Measurements from ENCODE around the gene VENTX. TPM values are rescaled to one million over a fixed set of nuclear protein-coding genes. Genes with fewer than 3 reads are reported as not detected.
"Not testable (repeated sequence)": the region's sequence is repeated elsewhere in the genome, so short reads cannot be mapped to it uniquely, and the experiment has no call there.

VENTX gene
- total RNA-seq, 1 donor from 2014 or later = 0.05 TPM

DNA sequence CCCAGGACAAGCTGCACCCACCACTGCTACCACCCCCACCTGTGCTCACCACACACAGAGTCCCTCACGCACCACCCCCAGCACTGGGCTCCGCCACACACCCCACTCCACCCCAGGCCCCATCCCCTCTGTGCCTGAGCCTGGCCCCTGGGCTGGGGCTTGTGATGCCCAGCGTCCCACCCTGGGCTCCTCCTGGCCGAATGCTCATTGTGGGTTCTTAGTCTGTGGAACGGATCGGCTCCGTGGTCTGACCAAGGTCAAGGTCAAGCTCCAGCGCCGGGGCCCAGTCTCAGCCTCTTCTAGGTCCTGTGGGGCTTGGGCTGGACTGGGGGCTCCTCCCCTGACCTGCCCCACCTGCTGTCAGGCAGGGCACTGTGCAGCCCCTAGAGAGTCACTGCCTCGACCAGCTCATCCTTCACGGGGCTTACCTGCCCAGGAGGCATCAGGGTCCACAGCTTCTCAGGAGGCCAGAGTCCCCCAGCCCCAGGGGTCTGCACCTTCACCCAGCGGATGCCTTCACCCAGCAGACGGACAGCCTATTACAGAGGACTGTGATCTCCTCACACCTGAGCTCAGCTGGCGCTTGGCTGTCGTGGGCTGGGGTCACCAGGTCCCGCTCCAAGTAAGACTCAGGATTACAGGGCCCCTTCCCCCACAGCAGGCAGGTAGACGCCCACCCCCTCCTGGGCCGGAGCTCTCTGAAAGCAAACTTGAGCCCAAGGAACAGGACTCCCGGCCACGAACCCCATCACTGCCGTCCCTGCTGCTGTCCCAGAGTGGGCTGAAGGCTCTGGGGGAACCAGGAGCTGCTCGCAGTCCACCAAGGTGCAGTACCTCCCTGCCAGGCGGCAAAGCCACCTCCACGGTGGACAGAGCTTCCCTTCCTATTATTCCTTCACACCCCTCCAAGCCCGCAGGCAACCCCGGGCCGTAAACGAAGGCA is 22.9 kb upstream of the VENTX start:
- DNase-seq (ENCODE audit: low read depth) = no peak

DNA sequence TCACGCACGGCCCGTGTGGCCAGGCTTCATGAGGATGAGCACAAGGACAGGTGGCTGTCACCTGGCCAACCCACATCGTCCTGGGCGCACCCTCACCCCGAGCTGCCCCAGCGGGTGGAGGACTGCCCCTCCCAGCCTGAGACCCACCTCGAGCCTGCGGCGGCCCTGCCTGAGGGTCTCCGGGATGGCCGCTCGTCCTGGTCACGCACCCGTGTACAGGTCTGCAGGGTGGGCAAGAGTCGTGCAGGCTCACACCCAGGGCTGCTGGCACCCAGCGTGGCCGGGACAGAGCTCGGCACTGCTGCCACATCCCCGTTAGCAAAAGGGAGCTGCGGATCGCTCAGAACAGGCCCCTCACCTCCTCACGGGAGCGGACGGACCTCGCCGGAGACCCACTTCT is 22.1 kb upstream of the VENTX start:
- DNase-seq (ENCODE audit: low read depth) = no peak

DNA sequence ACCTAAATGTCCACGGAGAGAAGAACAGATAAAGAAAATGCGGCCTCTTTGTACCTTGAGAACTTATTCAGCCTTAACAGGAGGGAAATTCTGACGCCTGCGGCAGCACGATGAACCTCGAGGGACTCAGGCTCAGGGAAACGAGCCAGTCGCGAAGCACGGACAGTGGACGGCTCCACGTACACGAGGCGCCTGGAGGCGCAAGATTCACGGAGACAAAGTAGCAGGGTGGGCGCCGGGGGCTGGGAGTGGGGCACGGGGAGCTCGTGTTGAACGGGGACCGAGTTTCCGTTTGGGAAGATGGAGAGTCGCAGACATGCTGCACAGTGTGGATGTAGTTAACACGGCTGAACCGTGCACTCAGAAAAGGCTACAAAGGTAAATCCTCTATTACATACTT is 20.9 kb upstream of the VENTX start:
- DNase-seq (ENCODE audit: low read depth) = no peak

DNA sequence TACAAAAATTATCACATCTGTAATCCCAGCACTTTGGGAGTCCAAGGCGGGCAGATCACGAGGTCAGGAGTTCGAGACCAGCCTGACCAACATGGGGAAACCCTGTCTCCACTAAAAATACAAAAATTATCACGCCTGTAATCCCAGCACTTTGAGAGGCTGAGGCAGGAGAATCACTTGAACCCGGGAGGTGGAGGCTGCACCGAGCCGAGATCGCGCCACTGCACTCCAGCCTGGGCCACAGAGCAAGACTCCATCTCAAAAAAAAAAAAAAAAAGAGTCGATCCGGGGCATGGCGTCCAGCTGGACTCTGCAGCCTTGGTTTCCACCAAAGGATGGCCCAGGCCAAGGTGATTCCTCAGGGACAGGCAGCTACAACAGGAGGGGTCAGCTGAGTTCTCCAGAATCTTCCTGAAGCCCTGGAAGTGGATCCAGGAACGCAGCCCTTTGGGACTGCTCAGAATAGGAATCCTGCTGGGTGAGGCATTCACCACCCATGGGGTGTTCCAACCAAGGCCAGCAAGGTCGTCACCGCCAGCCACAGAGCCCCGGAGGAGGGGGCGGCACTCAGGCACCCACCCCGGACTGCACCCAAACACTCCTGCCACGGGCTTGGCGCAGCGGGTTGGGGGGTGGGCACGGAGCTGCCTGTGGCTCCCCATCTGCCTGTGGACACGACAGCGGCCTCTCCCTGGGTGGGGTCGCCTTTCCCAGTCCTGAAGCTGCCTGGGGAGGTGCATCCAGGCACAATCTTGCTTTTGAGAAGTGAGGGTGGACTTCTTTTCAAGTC is 19.7 kb upstream of the VENTX start:
- no peak for DNase-seq (ENCODE audit: low read depth)

DNA sequence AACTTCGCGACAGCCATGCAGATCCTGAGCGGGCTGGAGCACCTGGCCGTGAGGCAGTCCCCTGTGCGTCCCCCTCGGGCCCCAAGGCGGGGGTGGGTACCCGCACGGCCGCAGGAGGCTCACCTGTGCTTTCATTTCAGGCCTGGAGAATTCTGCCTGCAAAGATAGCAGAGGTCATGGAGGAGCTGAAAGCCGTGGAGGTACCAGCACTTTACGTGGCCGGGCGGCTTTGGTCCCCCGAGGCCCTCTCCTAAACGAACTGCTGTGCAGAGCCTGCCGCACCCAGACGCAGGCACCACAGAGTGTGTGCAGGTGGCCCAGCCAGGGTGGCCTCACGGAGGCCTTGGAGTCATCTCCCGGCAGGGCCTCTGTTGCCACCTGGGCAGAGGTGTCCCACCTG is 18.8 kb upstream of the VENTX start:
- no peak for DNase-seq (ENCODE audit: low read depth)

DNA sequence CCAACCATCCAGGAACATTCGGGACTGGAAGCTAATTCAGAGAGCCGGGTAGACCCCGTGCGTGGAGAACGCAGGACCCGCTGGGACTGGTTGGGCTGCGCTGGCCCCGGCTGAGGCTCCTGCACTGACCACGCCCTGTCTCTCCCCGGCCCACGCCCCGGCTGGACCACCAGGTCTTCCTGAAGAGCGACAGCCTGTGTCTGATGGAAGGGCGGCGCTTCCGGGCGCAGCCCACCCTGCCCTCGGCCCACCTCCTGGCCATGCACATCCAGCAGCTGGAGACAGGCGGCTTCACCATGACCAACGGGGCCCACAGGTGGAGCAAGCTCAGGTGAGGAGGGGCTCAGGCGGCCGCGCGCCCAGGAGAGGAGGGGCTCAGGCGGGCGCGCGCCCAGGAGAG is 17.9 kb upstream of the VENTX start:
- no peak for DNase-seq (ENCODE audit: low read depth)

DNA sequence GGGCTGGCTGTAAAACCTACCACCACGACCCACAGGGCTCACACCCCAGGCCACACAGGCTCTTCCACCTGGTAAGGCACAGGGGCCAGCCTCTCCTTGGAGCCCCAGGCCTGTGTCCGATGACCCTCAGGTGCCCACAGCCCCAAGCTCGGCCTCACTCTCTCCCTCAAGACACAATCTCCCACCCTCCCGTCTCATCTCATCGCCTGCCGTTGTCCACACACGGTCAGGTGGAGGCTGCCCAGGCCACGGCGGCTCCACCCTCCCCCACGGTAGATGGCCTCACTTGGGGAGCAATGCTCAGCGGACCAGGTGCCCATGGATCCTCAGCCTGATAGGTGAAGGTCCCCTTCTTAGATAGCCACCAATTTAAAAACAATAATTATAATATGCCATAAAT is 16.3 kb upstream of the VENTX start:
- no peak for DNase-seq (ENCODE audit: low read depth)

DNA sequence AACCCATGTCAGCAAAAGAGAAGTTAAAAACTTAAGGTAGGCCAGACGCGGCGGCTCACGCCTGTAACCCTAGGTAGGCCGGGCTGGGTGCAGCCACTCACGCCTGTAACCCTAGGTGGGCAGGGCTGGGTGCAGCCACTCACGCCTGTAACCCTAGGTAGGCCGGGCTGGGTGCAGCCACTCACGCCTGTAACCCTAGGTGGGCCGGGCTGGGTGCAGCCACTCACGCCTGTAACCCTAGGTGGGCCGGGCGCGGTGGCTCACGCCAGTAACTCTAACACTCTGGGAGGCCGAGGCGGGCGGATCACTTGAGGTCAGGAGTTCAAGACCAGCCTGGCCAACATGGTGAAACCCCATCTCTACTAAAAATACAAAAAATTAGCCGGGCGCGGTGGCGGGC is 15.9 kb upstream of the VENTX start:
- not testable (repeated sequence) for DNase-seq (ENCODE audit: low read depth)

DNA sequence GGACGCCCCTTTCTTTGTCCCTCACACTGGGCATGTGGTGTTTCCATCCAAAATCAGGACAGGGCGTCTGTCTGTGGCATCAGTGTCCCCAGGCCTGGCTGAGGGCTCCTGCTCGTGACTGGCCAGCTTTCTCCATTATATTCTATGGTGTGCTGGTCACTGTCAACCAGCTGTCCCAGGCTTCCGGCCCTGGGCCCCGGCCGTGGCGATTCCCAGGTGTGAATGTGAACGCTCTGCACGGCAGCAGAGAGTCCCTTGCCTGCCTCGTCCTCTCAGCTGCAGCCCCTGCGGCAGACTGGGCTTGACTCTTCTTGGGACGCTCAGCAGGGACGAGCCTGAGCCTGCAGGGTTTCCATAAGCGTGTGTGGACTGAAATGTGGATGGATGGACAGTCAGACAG is 13.6 kb upstream of the VENTX start:
- no peak for DNase-seq (ENCODE audit: low read depth)

DNA sequence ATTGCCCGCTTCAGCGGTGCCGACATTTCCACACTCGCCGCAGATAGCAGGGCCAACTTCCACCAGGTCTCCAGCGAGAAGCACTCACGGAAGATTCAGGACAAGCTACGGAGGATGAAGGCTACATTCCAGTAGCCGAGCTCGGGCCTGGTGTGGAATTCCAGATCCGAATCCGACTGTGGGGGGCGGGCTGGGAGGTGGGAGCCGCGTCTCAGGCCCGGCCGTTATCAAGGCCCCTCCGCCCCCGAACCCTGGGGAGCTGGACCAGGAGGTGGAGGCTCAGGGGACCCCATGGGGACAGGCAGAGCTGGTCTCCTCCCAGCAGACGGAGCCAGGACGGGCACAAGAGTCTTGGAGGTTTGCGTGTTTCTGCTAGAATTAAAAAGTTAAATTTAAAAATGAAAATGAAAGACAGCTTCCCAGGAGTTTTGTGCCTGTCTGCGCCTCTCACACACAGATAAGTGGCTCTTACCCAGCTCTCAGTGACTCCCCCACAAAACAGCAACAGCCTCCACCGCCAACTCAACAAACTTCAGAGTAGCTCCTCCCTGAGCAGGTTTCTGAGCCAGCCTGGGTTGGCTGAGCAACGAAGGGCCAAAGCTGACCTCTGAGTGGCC is 12.8 kb upstream of the VENTX start:
- no peak for DNase-seq (ENCODE audit: low read depth)

DNA sequence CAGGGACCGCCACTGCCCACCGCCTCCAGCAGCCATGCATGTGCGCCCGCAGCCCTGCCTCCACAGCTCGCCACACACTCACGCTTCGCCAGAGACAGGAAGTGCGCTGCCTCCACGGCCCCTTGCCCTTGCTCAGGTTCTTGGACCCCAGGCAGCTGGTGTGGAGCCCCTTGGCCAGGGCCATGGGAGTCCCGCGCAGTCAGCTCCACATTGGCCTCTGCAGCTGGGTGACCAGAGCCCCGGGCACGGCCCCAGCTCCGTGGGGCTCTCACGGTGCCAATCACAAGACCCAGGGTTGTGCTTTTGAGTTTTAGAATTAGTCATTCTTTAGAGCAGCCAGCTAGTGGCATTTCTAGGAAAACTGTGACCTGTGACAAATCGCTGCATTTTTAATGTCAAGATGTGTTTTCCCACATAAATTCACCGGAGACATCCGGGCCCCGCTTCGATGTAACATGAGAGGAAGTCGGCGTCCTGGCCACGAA is 11.9 kb upstream of the VENTX start:
- peak; percentile 18 for DNase-seq (ENCODE audit: low read depth)

DNA sequence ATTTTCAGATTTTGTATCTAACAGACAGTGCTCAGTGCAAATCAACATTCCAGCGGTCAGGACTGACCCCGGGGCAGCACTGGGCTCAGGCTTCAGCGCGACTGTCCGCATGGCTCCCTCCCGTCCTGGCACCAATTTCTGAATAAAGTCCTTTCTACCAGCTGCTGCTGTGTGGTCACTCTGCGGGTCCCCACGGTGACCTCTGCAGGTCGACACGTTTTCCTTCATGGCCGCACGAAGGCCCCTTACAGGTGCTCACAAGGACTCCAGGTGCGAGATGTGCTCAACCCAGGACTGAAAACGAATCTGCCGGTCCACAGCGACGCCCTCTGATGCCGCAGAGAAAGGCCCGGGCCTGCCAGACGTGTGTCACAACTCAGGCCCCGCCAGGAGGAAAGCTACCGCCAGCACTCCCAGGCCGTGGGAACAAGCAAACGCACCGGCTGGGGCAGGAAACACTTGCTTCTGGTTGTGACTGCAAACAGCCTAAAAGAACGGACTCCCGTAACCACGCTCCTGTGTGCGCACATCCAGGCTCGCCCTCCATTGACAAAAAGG is 11.3 kb upstream of the VENTX start:
- peak; percentile 52 for DNase-seq (ENCODE audit: low read depth)

DNA sequence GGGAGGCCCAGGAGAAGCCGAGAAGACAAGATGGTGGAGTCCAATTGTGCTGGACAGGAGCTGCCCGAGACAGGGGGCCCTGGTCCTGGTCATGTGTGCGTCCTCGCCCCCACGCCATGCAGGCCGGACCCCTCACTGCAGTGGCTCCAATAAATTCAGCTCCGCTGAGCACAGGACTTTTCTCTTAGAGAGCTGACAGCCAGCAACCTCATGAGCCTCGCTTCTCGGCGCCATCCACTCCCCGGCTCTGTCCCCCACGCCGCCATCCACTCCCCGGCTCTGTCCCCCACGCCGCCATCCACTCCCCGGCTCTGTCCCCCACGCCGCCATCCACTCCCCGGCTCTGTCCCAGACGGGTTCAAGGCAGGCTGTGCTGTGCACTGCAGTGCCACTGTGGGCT is 10.4 kb upstream of the VENTX start:
- no peak for DNase-seq (ENCODE audit: low read depth)

DNA sequence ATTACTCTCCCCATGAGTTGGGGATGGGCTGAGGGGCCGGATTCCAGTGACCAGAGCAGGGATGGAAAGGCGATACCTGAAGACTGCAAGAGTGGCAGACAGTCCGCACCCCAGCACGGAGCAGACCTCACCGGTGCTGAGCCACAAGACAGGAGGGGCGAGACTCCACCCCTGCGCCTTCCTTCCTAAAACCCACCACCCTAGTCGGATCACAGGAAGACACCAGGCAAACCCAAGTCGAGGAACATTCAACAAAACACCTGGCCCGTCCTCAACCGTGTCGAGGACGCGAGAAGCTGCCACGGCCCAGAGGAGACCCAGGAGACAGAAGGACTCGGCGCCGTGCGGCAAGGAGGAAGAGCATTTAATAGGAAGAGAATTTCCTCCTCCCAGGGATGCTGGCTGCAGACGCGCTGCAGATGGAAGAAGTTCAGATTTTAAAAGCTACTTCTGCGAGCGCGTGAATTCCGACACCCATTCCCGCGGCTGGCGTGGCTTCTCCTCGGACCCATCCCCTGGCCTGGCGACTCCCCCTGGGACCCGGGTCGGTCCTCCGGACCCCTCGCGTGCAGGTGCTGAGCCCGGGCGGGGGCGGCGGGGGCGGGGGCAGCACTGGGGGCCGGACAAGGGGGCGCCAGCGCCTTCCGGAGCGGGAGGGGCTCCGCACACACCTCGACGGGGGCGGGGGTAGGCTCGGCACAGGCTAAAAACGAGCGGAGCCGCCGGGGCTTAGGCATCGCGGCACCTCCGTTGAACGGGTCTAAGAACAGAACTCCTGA is 8.2 kb upstream of the VENTX start:
- DNase-seq (ENCODE audit: low read depth) = no peak

DNA sequence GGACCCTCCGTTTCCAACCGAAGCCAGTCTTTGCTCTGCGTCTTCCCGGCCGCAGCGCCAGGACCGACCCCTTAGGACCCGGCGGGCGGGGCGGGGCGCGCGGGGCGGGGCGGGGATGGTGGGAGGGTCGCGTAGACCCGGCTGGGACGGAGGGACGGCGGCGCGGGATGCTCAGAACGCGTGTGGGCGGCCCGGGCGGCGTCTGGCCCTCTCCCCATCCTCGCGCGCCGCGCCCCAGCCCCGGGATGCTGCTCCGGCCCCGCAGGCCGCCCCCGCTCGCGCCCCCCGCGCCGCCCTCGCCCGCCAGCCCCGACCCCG is 7.7 kb upstream of the VENTX start, which contains the start of gene UTF1:
Gene UTF1, plus strand, starts transcription at position 174 of the 318 bp plus-strand sequence. Its CDS starts 72 bp downstream, at position 246.
- DNase-seq (ENCODE audit: low read depth) = no peak

DNA sequence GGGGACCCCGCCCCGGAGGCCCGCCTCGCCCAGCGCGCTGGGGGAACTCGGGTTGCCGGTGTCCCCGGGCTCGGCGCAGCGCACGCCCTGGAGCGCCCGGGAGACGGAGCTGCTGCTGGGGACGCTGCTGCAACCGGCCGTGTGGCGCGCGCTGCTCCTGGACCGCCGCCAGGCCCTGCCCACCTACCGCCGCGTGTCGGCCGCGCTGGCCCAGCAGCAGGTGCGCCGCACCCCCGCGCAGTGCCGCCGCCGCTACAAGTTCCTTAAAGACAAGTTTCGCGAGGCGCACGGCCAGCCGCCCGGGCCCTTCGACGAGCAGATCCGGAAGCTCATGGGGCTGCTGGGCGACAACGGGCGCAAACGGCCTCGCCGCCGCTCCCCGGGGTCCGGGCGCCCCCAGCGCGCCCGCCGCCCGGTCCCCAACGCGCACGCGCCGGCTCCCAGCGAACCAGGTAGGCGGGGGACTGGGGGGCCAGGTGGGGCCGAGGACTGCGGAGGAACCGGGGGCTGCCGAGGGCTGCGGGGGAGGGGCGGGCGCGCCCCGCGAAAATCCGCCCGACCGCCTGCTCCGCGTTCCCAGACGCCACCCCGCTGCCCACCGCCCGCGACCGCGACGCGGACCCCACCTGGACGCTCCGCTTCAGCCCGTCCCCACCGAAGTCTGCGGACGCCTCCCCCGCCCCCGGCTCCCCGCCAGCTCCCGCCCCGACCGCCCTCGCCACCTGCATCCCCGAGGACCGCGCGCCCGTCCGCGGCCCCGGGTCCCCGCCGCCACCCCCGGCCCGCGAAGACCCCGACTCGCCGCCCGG is 7.1 kb upstream of the VENTX start:
- DNase-seq (ENCODE audit: low read depth) = no peak

DNA sequence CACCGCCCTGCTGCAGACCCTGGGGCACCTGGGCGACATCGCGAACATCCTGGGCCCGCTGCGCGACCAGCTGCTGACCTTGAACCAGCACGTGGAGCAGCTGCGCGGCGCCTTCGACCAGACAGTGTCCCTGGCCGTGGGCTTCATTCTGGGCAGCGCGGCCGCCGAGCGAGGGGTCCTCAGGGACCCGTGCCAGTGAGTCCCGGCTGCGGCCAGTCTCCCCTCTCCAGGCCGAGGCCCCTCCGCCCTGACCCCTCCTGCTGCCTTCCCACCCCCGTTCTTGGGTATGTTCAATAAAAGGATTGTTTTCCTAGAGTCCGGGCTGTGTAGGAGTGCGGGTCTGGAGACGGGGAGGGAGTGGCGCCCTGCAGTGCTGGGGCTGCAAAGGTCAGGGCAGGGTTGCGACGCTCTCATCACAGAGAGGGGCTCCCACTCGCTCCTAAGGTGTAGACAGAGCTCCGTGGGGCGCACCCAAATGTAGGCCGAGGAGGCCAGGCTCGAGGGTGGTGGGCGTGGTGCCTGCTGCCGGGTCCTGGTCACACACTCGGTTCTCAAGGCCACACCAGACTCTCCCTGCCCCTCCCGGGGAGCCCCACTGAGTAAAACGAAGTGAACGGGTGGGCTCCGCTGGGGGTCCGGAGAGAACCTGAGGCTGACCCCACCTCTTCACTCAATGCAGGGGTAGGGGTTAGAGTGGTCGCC is 6.3 kb upstream of the VENTX start:
- no peak for DNase-seq (ENCODE audit: low read depth)

DNA sequence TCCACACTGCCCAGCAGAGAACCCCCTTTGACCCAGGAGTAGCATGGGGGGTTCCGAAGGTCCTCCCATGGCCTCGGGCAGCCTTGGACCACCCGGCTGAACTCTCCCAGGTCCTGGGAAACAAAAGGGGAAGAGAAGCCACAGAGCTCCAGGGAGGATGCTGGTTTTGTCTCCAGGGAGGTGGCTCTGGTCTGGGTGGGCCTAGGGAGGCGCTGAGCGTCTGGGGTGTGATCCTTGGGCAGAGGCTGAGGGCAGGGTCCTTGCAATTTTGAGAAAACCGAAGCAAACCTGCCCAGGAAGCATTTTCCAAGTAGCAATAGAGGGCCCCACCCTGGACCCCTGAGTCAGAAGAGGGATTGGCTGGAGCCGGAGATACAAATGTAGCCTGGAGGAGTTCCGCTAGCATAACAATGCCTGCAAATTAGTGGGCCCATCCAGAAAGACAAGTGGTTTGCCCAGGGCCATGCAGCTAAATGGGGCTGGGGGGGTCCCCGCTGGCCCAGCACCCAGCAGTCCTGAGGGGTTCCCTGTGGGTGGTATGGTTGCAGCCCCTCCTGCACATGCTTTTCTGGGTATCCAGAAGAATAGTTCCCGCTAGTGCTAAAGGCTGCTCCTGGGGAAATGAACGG is 5.6 kb upstream of the VENTX start:
- DNase-seq (ENCODE audit: low read depth) = no peak

DNA sequence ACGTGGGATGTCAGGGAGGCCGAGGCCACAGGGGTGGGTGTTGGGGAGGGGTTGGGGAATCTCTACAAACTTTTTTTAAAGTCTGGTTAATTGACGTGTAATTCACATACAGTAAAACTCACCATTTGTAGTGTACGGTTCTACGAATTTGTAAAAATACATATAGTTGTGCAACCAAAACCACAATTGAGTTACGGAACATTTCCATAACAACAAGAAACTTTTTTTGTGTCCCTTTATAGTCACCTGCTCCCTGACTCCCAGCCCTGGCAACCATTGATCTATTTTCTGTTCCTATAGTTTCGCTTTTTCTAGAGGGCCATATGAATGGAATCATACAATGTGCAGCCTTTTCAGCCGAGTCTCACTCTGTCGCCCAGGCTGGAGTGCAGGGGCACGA is 2.9 kb upstream of the VENTX start:
- DNase-seq (ENCODE audit: low read depth) = not testable (repeated sequence)
